ENCODE measurements around the gene SLC25A5. TPM values are rescaled to one million over a fixed set of nuclear protein-coding genes. Genes with fewer than 3 reads are reported as not detected.

SLC25A5 gene
- total and polyA plus RNA-seq, 2 experiments from 2014 or later, result 348 to 451 TPM

DNA sequence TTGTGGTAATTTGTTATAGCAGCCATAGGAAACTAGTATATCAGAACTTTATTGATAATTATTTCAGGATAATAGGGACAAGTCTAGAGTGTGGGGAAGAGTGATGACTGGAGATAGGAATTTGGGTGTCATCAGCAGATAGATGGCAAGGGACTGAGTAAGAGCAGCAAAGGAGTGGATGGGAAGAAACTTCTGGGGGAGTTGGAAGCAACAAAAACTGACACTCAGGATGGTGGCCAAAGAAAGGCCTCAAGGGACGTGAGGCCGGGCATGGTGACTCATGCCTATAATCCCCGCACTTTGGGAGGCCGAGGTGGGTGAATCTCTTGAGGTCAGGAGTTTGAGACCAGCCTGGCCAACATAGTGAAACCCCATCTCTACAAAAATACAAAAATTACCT lies 9.1 kb upstream of the SLC25A5 start (continued):
- TF ChIP-seq, protein P1, sequence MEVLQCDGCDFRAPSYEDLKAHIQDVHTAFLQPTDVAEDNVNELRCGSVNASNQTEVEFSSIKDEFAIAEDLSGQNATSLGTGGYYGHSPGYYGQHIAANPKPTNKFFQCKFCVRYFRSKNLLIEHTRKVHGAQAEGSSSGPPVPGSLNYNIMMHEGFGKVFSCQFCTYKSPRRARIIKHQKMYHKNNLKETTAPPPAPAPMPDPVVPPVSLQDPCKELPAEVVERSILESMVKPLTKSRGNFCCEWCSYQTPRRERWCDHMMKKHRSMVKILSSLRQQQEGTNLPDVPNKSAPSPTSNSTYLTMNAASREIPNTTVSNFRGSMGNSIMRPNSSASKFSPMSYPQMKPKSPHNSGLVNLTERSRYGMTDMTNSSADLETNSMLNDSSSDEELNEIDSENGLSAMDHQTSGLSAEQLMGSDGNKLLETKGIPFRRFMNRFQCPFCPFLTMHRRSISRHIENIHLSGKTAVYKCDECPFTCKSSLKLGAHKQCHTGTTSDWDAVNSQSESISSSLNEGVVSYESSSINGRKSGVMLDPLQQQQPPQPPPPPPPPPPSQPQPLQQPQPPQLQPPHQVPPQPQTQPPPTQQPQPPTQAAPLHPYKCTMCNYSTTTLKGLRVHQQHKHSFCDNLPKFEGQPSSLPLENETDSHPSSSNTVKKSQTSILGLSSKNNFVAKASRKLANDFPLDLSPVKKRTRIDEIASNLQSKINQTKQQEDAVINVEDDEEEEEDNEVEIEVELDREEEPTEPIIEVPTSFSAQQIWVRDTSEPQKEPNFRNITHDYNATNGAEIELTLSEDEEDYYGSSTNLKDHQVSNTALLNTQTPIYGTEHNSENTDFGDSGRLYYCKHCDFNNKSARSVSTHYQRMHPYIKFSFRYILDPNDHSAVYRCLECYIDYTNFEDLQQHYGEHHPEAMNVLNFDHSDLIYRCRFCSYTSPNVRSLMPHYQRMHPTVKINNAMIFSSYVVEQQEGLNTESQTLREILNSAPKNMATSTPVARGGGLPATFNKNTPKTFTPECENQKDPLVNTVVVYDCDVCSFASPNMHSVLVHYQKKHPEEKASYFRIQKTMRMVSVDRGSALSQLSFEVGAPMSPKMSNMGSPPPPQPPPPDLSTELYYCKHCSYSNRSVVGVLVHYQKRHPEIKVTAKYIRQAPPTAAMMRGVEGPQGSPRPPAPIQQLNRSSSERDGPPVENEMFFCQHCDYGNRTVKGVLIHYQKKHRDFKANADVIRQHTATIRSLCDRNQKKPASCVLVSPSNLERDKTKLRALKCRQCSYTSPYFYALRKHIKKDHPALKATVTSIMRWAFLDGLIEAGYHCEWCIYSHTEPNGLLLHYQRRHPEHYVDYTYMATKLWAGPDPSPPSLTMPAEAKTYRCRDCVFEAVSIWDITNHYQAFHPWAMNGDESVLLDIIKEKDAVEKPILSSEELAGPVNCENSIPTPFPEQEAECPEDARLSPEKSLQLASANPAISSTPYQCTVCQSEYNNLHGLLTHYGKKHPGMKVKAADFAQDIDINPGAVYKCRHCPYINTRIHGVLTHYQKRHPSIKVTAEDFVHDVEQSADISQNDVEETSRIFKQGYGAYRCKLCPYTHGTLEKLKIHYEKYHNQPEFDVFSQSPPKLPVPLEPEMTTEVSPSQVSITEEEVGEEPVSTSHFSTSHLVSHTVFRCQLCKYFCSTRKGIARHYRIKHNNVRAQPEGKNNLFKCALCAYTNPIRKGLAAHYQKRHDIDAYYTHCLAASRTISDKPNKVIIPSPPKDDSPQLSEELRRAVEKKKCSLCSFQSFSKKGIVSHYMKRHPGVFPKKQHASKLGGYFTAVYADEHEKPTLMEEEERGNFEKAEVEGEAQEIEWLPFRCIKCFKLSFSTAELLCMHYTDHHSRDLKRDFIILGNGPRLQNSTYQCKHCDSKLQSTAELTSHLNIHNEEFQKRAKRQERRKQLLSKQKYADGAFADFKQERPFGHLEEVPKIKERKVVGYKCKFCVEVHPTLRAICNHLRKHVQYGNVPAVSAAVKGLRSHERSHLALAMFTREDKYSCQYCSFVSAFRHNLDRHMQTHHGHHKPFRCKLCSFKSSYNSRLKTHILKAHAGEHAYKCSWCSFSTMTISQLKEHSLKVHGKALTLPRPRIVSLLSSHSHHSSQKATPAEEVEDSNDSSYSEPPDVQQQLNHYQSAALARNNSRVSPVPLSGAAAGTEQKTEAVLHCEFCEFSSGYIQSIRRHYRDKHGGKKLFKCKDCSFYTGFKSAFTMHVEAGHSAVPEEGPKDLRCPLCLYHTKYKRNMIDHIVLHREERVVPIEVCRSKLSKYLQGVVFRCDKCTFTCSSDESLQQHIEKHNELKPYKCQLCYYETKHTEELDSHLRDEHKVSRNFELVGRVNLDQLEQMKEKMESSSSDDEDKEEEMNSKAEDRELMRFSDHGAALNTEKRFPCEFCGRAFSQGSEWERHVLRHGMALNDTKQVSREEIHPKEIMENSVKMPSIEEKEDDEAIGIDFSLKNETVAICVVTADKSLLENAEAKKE (CRISPR knock-in tag; IDR thresholded peaks at IDR 0.05), result no peak
- TF ChIP-seq, protein P2, sequence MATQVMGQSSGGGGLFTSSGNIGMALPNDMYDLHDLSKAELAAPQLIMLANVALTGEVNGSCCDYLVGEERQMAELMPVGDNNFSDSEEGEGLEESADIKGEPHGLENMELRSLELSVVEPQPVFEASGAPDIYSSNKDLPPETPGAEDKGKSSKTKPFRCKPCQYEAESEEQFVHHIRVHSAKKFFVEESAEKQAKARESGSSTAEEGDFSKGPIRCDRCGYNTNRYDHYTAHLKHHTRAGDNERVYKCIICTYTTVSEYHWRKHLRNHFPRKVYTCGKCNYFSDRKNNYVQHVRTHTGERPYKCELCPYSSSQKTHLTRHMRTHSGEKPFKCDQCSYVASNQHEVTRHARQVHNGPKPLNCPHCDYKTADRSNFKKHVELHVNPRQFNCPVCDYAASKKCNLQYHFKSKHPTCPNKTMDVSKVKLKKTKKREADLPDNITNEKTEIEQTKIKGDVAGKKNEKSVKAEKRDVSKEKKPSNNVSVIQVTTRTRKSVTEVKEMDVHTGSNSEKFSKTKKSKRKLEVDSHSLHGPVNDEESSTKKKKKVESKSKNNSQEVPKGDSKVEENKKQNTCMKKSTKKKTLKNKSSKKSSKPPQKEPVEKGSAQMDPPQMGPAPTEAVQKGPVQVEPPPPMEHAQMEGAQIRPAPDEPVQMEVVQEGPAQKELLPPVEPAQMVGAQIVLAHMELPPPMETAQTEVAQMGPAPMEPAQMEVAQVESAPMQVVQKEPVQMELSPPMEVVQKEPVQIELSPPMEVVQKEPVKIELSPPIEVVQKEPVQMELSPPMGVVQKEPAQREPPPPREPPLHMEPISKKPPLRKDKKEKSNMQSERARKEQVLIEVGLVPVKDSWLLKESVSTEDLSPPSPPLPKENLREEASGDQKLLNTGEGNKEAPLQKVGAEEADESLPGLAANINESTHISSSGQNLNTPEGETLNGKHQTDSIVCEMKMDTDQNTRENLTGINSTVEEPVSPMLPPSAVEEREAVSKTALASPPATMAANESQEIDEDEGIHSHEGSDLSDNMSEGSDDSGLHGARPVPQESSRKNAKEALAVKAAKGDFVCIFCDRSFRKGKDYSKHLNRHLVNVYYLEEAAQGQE (IDR thresholded peaks at IDR 0.05; ENCODE audit: unreplicated experiment), result no peak
- TF ChIP-seq, protein P3, sequence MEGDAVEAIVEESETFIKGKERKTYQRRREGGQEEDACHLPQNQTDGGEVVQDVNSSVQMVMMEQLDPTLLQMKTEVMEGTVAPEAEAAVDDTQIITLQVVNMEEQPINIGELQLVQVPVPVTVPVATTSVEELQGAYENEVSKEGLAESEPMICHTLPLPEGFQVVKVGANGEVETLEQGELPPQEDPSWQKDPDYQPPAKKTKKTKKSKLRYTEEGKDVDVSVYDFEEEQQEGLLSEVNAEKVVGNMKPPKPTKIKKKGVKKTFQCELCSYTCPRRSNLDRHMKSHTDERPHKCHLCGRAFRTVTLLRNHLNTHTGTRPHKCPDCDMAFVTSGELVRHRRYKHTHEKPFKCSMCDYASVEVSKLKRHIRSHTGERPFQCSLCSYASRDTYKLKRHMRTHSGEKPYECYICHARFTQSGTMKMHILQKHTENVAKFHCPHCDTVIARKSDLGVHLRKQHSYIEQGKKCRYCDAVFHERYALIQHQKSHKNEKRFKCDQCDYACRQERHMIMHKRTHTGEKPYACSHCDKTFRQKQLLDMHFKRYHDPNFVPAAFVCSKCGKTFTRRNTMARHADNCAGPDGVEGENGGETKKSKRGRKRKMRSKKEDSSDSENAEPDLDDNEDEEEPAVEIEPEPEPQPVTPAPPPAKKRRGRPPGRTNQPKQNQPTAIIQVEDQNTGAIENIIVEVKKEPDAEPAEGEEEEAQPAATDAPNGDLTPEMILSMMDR (conservative IDR thresholded peaks at IDR 0.05; ENCODE audit: low read depth in 2 of 2), result no peak
